GM19468 (cell line): ENCODE data around the gene GOLGA6L10.
"Not testable (repeated sequence)": the region's sequence is repeated elsewhere in the genome, so short reads cannot be mapped to it uniquely, and the experiment has no call there.

Source experiments
- ATAC-seq: cut with Tn5 transposase; IDR thresholded peaks from one replicate; pipeline ENCODE4 v1.9.1; 2021; ENCODE audit warnings: mild to moderate bottlenecking, moderate library complexity, moderate number of reproducible peaks; ENCODE audit not compliant: unreplicated experiment; ENCODE audit errors: extremely low read depth

The GOLGA6L10 gene

DNA sequence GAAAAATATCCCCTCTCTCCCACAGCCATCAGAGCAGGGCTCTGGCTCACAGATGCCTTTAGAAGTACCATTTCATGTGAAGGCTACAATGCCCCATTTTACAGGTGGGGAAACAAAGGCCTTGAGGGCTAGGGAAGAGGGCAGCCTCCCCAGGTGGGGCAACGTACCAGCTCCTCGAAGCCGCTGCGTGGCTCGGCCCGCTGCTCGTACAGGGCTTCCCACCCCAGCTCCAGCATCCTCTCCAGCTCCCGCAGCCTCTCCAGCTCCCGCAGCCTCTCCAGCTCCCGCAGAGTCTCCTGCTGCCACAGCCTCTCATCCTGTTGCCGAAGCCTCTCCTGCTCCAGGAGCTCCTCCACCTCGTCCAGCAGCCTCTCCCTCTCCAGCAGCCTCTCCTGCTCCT is 4.9 kb downstream of the GOLGA6L10 start:
- ATAC-seq, result not testable (repeated sequence)

DNA sequence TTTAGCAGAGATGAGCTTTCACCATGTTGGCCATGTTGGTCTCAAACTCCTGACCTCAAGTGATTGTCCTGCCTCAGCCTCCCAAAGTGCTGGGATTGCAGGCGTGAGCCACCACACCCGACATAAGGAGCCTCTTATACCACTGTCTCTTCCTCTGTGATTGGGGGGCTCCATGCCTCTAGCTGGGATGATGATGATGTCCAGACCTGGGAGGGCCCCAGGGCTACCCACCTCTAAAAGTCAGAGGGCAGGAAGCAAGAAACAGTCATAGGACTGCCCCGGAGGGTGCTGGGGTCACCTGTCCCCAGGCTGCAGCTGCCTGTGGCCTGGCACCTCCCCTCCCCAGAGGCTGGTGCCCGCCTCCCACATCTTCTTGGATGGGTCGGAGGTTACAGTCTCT is 5.4 kb downstream of the GOLGA6L10 start:
- ATAC-seq, result not testable (repeated sequence)

DNA sequence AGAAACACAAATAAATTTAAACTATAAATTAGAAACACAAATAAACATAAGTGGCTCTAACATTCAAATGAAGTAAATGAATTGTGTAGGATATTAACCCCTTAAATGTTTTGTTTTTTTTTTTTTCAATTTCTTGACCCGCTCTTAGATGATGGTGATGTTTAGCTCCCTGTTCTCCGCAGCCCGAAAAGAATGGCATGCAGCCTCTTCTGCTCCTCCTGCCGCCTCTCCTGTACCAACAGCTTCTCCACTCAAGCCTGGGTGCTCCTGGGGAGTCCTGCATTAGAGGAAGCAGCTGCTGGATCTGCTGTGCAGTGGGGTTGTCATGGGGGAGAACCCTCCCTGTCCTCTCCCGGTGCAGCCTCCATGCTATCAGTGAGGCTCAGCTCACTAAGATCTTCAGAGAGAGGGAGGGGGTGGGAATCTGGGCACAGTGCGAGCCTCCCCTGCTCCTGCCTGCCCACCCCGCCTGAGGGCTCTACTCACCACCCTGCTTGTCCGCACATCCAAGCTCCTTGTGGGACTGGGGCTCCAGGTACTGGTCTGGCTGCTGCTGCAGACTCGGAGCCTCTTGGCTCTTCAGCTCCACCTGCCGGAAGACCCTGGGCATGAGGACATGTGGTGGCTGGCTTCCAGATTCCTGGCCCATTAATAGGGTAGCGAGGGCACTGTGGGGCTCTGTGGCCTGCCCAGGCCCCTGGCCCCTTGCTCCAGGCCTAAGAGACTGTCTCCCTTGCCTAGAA is 6.5 kb downstream of the GOLGA6L10 start:
- ATAC-seq, result not testable (repeated sequence)

DNA sequence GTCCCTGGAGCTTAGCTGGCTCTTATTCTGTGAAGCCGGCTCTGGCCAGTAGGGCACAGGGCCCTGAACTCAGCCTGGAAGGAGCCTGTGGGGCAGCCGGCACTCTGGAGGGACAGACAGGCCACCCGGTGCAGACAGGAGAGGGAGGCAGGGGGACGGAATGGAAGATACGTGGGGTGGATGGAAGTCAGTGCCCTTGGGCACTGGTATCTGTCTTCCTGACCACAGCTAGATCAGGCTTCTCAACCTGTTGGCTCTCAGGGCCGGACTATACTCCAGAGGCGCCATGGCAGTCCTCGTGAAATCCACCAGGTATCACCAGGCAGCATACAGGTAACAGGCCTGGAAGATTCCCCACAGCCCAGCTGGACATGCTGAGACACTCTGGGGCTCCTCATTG is 10.7 kb downstream of the GOLGA6L10 start:
- not testable (repeated sequence) for ATAC-seq

DNA sequence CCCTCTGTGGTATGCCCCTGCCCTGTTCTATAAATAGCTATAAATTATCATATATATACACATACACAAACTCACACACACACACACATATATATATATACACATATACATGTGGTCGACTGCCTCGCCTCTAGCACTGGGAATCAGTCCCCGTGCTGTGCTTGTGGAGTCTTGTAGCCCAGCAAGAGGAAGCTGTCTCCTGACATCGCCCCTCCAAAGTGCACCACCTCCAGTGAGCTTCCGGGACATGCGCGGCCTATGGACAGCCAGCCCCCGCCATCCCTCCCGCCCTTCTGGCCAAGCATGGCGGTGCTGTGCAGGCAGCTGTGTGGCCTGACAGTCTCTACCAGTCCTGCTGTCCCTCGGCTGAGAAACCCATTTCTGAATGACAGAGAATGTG is 11.2 kb downstream of the GOLGA6L10 start:
- not testable (repeated sequence) for ATAC-seq

DNA sequence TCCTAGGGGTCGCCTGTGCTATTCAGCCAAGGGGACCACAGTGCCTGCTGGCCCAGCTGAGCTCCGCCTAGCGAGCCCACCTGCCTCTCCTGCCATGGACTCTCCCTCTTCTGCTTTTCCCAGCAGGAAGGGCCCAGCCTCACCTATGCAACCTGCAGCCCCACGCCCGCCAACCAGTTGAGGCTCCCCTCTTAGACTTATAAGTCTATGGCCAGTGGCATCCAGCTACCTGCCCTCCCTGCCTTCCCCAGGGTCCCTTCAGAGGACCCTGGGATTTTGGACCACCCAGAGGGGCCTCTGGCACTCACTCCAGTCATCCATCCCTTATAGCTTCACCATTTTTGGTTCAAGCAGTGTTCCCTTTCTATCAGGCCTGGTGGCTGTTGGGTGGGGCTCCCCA is 12.2 kb downstream of the GOLGA6L10 start:
- ATAC-seq, result not testable (repeated sequence)

DNA sequence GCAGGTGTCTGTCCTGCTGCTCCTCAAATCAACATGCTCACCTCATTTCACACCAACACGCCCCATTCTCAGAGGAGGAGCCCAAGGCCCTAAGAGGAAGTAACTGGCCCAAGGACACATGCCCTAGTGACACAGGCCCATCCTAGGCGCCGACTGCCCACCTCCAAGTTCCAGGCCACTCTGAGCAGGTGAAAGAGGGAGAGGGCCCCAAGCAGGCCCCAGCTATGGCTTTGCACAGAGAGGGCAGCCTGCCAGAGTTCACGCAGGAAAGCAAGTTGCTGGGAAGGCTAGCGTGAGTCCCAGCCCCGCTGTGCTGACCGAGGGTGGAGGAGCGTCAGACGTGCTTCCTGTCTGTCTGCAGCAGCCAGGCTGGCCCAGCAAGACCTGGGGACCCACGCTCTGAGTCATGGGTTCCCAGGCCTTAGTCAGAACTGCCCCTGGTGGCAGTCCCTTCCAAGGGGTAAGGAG is 13.1 kb downstream of the GOLGA6L10 start:
- not testable (repeated sequence) for ATAC-seq

DNA sequence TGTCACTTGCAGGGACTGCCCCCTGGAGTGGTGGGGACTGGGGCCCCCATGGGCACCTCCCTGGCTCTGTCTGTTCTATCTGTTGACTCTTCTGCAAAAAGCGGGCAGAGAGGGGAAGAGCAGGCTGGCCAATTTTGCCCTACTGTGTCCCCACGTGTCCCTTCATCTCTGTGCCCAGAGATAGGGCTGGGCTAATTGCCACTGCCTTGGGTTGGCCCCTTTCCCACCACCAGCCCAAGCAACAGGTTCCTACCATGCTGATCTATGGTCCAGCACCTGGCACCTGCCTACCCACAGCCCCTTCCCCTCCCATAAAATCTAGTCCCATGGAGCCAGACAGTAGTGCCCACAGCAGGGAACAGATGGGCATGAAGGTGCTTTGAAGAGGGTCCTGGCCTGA is 14.3 kb downstream of the GOLGA6L10 start:
- not testable (repeated sequence) for ATAC-seq

DNA sequence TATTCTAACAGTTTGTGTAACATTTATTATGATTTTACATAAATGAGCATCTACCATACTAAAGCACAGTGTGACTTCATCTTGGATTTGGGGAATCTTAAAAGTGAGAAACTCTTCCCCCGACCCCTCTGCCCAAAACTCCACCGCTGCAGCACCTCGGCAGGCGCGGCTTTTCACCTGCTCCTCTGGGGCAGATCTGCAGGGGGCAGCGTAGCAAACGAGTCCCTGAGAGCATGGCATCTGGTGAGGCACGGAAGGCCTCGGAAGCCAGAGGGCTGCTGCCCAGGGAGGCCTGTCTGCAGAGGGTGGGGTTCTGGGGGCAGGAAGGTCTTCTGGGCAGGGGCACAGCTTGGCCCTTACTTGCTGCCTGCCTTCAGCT is 14.7 kb downstream of the GOLGA6L10 start:
- not testable (repeated sequence) for ATAC-seq

DNA sequence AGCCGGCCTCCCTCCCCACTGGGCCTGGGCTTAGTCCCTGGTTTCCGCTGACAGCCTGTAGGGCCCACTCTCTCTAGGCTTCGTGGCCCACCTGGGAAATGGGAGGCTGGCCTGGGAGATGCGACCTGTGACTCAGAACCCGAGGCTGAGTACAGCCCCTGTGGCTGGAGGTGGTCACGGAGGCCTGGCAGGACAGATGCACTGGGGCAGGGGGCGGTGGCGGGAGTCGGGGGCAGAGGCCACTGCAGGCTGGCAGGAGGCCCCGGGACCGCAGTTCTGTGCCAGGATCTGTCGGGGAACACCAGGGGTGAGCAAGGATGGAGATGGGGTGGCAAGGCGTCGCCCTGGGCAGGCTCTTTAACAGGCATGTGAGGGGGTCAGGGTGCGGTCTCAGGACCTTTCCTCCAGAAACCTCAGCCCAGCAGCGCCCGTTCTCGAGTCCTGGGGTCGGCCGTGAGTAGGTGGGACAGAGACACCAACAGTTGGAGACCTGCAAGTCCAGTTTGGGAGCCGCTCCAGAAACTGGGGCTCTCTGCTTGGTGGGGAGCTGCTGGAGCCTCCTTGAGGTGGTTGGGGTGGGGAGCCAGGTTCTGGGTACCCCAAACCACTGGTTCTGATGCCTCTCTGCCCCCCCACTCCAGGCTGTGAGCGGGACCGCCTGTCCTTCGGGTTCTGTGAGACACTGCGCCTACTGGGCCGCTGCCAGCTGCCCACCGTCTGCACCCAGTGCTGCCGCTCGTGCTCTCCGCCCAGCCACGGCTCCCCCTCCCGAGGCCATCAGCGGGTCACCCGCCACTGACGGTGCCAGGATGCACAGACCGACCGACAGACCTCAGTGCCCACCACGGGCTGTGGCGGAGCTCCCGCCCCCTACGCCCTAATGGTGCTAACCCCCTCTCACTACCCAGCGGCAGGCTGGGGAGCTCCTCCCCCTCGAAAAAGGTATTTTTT is 15.4 kb downstream of the GOLGA6L10 start:
- not testable (repeated sequence) for ATAC-seq

DNA sequence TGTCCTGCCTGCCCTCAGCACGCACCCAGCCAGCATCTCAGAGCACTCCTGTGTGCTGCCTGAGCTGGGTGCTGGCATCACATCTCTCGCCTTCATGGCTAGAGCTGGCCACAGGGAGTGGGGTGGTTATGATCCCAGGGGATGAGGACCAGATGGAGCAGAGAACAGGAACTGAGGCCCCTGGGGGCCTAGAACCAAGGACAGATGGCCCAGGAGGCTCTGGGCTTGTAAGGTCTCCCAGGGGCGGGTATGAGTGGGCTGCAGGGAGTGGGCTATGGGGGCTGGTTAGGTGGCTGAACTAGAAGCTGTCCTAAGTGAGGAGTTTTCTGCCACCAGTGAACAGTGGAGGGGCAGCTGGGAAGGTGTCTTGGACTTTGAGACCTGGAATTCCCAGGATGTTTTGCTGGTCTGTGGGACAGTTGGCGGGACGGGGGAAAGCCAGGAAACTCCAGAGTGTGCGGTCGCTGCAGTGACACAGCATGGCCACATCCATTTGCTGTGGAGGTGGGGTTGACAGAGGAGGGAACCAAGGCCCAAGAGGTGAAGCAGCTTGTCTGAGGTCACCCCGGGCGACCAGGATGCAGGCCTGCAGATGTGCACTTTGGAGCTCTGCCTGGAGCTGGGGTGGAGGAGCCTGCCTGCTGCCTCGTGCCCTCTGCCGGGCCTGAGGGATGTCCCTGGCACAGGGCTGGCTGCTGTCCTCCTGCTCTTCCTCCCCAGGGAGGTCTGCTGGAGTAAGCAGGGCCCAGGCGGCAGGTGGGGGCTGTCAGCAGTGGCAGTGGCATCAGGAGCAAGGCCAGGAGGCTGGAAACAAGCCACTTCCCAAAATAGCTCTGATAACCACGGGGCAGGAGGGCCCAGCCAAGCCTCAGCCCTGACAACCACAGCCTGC is 16.3 kb downstream of the GOLGA6L10 start:
- ATAC-seq, result not testable (repeated sequence)

DNA sequence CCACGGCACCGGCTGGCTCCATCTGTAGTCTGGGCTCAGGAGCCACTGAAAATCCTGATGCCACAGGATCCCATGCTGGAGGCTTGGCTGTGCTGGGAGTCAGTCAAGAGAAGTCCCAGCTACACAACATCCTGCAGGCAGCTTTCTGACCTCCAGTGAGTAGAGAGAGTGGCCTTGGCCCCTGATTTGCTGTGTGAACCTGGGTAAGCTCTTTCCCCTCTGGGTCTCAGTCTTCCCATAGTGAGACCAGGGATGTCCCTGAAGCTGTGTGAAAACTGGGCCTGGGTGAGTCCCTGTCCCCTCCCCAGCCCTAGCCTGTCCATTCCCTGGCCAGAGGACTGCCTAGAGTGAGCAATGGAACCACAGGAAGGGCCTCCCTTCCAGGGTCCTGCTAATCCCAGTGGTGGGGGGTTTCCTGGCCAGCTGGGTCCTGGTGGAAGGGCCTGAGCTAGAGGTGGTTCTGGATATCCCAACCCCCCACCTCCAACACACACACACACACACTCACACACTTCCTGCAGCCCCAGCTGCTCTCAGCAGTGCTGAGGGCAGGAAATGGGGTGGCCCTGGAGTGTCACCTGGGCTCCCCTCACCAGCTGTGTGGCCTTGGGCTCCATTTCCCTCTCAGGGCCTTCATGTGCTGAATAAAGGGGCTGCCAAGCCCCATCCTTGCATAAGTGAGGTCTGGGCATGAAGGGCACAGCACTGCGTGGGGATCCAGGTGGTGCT is 17.5 kb downstream of the GOLGA6L10 start:
- ATAC-seq, result not testable (repeated sequence)

DNA sequence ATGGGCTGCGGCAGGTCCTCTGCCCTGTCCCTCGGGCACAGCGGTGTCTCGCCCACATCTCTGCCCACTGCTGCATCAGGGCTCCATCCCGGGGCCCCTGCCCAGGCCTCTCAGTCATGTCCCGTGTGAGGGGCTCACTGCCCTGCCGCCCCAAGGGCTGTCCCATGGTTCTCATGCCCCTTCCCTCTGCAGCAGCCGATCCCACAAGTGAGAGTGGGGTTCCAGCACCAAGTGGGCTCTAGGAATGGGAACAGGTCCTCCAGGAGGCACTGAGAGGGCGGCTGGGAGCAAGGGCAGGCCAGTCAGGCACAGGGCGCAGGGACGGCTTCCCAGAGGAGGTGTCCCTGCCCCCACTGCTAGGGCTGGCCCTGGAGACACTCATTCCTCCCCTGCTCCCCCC is 18.4 kb downstream of the GOLGA6L10 start:
- ATAC-seq, result not testable (repeated sequence)

DNA sequence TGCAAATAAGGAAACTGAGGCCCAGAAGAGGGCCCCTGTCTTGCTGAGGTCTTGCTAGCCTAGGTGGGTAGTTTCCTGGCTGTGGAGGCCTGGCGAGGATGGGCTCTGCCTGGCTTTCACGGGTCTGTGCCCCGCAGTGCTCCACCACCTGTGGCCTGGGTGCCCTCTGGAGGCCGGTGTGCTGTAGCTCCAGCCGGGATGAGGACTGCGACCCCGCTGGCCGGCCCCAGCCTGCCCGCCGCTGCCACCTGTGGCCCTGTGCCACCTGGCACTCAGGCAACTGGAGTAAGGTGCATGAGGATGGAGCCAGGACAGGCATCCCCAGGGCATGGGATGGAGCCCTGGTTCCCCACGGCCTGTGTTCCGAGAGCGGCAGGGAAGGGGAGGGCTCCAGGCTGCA is 20.2 kb downstream of the GOLGA6L10 start:
- ATAC-seq, result not testable (repeated sequence)

DNA sequence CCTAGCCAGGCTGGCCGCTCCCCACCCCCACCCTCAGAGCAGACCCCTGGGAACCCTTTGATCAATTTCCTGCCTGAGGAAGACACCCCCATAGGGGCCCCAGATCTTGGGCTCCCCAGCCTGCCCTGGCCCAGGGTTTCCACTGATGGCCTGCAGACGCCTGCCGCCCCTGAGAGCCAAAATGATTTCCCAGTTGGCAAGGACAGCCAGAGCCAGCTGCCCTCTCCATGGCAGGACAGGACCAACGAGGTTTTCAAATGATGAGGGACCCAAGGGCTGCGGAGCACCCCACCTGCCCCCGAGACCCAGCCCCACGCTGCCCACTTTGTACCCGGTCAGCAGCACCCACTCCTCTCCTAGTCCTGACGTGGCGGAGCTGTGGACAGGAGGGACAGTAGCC is 21.9 kb downstream of the GOLGA6L10 start:
- not testable (repeated sequence) for ATAC-seq

DNA sequence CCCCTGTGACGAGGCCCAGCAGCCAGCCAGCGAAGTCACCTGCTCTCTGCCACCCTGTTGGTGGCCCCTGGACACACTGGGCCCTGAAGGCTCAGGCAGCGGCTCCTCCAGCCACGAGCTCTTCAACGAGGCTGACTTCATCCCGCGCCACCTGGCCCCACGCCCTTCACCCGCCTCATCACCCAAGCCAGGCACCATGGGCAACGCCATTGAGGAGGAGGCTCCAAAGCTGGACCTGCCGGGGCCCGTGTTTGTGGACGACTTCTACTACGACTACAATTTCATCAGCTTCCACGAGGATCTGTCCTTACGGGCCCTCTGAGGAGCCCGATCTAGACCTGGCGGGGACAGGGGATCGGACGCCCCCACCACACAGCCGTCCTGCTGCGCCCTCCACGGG is 22.4 kb downstream of the GOLGA6L10 start:
- ATAC-seq, result not testable (repeated sequence)

DNA sequence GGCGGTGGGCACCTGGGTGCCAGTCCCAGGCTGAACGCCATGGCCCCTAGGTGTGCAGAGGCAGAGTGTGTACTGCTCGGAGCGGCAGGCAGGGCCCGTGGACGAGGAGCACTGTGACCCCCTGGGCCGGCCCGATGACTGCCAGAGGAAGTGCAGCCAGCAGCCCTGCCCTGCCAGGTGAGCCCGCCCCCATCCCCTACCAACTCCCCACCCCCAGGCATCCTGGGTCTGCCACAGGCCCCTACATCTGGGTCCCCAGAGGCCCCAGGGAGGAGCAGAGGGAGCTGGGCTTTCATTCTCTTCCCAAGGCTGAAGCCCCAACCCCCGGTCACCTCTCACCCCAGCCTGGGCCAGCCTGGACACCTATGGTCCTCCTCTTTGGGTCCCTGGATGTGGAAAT is 23.6 kb downstream of the GOLGA6L10 start:
- ATAC-seq, result not testable (repeated sequence)

DNA sequence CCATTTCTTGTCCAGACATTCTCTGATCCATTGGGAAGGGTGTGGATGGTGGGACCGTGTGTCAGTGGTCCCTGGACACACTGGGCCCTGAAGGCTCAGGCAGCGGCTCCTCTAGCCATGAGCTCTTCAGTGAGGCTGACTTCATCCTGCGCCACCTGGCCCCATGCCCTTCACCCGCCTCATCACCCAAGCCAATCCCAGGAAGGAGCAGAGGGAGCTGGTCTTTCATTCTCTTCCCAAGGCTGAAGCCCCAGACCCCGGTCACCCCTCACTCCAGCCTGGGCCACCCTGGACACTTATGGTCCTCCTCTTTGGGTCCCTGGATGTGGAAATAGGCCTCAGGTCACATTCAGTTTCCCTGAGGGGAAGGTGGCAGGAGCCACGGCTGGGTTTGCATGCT is 24.4 kb downstream of the GOLGA6L10 start:
- not testable (repeated sequence) for ATAC-seq

DNA sequence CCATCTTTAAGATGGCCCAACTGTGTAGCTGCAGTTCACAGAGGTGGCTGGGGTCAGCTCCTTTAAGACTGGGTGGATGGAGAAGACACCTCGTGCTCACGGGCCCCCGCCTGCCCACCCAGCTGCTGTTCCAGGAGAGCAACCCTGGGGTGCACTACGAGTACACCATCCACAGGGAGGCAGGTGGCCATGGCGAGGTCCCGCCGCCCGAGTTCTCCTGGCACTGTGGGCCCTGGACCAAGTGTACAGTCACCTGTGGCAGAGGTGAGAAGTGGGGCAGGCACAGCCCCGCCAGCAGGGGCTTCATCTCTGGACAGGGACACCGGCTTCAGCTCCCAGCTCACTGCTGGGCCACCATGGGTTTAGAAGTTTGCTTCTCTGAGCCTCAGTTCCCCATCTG is 26.8 kb downstream of the GOLGA6L10 start:
- ATAC-seq, result not testable (repeated sequence)
